CD4-positive, alpha-beta T cell treated with Interleukin-1 beta for 1 hour (primary cell): Measurements from ENCODE around the gene SLC16A13.

Source experiments
- DNase-seq, 2 donors: peaks; one replicate each; pipeline ENCODE4 v3.0.0-alpha.2; 2020 to 2022

The SLC16A13 gene

DNA sequence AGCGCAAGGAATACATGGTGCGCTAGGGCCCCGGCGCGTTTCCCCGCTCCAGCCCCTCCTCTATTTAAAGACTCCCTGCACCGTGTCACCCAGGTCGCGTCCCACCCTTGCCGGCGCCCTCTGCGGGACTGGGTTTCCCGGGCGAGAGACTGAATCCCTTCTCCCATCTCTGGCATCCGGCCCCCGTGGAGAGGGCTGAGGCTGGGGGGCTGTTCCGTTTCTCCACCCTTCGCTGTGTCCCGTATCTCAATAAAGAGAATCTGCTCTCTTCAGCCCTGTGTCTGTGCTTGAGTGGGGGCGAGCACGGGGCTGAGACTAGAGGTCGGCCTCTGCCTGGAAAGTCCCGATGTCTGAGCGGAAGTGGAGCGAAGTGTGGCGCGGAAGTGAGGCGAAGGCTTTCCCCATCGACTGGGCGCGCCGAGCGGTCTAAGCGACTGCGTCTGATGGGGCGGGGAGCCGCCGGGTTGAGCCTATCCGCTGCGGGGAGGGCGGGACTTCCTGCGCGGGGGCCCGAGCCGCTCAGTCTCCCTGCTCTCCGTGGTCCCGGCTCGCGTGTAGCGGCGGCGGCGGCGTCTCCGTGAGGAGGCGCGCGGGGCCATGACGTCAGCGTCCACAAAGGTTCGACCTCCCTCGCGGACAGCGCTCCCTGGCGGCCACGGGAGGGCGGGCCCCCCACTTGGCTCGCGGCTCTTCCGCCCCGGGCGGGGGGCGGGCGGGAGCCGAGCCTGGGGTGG, 21.4 kb upstream of the SLC16A13 start:
- peak; percentile 99 for DNase-seq

DNA sequence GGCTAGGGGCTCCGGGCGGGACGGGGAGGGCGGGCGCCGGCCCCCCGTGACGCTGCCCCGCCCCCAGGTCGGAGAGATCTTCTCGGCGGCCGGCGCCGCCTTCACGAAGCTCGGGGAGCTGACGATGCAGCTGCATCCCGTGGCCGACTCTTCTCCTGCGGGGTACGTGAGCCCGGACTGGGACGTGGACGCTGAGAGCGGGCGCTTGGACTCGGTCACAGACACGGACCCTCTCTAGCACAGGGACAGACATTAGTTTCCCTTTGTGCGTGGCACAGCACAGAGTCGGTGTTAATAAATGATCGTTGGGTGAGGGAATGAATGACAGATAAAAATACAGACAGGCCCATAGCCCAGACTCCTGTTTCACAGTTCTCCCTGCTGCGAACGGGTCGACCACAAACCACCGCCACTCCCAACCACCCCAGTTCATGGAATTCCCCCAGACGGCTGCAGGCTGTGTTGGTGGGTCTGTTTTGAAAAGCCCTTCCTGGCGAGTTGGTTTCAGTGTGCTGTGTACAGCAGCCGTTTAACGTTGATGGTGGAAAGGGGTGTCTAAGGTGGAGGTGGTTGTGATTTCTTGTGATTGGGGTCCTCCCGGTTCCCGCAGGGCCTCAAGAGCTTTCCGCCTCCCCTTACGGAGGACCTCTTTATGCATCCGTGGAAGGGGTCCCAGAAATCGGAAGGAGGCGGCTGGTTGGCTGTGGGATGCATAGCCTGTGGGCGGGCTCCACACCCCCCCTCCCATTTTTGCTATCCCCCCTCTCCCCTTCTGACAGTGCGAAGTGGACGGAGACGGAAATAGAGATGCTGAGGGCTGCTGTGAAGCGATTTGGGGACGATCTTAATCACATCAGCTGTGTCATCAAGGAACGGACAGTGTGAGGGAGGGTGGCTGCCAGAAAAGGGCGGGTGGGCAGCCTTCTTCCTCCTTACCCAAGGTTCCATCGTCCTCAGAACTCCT, 20.5 kb upstream of the SLC16A13 start:
- peak; percentile 92 for DNase-seq

DNA sequence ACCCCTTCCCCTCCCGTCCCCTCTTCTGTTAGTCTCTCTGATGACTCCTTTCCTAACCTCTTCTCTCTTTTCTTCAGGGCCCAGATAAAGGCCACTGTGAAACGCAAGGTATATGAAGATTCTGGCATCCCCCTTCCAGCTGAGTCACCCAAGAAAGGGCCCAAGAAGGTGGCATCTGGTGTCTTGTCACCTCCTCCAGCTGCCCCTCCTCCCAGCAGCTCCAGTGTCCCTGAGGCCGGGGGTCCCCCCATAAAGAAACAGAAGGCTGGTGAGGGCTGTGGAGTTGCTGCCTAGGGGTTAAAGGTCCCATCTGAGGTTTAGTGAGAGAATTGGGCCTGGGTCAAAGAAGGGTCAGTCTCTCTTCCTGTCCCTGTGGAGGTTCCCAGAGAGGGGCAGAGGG, 19.4 kb upstream of the SLC16A13 start:
- DNase-seq: no peak

DNA sequence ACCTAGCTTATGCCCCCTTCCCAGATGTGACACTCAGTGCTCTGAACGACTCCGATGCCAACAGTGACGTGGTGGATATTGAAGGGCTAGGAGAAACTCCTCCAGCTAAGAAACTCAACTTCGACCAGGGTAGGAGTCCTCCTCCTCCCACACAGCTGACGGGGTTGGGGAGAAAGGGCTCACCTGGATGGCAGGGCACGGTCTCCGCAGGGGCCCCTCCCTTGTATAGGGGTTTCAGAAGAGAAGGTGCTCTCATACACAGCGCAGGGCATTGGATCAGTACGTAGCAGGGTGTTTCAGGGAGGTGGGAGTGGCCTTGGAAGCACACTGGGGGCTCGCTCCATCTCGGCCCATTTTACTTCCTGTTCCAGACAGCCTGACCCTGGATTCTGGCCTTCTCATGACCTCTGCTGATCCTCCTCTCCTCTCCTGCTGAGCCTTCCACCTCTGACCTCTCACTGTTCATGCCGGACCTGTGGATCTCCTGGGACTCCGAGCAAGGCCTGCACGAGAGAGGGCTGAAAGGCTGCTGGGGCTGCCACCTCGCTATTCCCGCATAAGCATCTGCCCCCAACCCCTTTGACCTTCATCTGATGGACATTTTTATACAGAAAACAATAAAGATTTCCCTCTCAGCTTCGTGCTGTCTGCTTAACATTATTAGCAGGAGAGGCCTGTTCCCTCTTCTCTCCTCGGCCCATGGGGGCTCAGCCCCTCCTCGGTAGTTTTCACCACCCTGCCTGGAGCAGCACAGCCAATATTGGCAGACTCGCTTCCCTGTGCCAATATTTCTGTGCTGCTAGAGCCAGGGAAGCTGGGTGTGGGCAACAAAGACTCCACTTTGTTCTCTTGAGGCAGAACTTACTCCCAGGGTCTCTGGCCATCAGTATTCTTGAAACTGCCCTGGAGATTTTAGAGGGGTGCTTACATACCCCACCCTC, 18.7 kb upstream of the SLC16A13 start:
- DNase-seq: no peak

DNA sequence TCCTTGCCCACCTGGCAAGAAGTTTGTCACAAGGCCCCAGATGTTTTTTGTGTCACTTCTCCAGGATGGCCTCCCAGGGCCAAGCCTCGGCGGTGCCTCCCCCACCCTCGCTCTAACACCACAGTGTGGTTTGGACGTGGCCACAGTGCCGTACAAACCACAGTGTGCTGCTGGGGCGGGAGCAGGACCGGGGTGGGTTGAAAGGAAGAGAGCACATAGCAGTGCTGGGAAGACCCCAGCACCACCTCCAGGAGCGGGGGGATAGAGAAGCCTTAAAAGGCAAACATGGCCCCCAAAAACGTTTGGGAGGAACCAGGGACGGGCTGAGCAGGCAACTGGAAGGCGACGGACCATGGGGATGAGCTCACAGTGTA, 18.0 kb upstream of the SLC16A13 start:
- peak; percentile 33 to 41 for DNase-seq

DNA sequence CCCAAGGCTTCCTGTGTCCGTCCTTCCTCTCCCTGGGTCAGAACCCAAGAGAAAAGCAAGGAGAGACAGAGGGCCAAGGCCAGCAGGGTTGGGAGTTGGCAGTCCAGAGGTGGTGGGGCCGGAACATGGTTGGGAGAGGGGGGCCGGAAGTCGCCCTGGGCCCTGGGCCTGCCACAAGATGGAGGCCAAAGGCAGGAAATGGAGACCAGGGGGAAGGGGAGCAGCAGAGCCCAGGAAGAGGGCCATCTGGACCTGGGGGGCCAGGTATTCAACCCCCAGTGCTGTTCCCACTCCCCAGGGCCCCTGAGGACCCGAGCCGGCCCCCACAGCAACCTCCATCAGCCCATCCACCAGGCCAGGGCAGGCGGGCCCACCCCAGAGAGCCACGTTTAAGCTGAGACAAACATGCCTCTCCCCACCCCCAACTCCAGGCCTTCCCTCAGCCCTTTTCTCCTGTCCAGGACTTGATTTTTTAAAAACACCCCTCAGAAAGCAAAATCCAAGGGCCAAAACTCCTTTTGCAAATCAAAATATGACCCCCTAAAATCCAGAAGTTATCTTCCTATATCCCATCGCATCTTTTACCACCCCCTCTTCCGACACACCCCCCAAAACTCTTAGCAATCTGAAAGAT, 17.4 kb upstream of the SLC16A13 start:
- DNase-seq: no peak

DNA sequence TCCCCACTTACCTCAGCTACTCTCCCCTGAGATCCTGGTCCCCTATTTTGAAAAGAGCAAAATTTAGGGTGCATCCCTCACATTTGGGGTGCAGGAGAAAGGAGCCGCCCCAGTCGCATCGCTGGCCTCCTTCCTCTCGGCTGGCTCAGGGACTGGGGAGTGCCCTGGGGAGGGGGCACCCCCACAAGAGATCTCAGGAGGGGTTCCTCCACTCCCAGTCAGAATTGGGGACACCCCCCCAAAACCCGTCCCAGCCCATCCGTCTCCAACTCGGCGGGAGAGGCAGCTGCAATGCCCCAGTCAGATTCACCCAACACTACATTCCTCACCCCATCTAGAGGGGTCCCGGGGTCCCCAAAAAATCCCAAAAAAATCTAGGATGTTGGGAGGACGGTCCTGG, 16.4 kb upstream of the SLC16A13 start:
- no peak for DNase-seq

DNA sequence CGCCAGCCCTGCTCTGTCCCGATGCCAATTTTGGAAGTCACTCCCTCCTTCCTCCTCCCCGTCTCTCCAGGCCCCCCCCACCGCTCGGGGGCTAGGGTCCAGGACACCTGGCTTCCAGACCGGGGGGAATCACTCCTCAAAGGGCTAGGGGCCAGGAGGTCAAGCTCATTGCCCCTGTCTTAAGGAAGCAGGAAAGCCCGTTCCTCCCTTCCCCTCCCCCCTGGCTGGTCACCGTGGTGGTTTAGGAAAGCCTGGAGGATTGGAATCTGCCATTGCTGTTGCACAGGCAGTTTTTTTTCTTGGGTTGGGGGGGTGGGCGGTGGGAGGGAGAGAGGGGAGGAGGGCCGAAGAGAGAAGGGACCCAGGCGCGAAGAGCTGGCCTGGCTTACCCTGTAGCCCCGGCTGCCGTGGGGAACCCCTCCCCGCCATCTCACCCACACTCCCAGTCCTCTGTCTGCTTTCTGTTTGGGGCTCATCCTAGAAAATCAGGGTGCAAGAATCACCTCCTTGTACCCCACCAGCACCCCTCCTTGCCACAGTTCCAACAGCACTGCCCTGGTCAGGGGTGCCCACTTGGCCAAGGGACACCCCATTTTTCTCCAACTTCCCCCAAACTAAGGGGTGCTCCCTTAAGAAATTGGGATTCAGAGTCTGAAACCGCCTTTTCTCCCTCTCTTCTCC, 15.8 kb upstream of the SLC16A13 start:
- no peak for DNase-seq

DNA sequence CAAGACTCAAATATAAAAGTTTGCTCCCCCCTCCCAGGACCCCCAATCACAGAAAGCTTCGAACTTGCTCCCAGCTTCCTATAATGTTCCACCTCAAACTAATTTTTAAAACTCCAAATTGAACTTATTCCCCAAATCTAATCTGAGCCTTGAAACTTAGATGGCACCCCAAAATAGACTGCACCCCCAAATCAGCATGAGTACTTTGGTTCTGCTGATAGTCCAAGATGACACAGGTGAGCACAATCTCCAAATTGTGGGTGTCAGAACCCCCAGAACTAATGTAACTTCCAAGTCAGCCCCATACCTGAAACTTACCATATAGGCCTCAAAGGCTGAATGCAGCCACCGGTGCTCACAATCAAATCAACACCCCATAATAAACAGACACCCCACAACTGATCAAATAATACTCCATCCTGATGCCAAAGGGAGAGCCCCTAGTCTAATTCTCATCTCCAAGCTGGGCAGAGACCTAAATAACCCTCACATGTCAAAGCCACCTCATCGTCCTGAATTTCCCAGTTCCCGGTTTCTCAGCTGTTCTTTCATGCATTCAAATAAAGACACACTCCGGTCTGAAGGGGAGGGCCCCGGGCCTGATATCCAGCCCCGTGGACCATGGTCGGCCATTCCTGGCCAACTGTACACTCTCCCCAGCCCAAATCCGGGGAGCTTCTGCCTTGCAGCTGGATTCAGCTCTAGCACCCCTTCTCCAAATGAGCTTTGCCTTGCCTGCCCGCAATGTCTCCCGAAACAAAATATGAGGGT, 14.7 kb upstream of the SLC16A13 start:
- DNase-seq: no peak

DNA sequence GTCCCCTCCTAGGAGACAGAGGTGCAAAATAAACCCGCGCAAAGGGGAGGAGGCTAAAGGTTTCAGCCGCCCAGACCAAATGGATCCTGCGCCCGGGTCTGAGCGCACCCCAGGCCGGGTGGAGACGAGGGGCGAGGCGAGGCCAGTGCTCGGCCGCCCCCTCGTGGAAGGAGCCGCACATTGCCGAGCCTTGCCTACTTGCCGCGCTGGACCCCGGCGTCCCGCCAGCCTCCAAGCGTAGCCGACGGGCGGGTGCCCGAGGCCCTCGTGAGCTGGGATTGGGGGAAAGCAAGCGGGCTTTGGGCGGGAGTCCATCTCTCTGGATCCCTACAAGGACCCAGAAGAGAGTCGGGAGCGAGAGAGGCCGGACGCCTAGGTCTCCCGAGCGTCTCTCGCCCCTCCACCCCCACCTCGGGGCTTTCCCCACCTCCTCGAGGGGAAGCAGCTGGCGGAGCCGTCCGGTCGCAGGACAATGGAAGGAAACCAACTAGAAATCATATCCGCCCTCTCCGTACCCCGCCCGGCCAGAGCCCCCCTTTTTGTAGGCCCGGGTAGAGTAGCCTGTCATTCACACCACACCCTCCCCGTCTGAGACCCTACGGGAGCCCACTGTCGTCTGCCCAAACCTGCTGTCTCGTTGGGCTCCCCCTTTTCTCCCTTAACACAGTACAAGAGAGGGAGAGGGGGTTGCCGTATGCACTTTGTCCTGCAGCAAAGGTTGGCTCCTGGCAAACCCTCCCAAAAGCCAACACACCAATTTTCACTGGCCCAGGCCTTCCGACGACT, 13.6 kb upstream of the SLC16A13 start:
- DNase-seq: peak; percentile 83 to 85

DNA sequence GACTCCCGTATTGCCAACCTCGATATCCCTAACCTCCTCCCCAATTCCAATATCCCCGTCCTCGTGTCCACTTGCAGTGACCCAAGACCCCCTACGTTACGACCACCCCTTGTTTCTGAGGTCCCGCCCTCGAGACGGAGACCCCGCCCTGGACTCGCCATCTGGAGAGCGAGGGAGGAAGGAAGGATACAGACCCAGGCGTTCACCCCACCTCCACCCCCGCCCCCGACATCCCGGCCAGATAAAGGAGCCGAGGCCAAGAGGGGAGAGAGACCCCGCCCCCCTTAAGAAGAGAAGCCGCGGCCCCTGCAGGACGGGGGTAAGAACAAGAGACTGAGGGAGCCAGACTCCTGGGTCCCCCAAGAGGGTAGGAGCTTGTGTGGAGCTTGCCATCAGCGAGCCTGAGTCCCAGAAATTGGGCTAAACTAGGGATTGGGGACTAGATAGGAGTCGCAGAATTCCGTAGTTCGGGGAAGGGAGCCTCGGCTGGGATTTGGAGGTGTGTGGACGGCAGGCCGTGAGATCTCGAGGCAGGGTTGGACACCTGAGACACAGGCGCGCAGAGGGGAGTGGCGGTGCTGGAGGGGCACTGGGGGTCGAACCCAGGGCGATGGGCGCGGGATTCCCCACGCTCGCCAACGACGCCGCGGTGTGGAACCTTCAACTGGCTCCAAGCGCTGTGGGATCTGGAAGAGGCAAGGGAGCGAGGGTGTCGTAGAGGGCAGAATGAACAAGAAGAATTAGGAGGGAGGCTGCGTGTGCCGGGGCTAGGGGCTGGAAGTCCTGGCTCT, 12.8 kb upstream of the SLC16A13 start, which contains the start of gene BCL6B:
Gene BCL6B (plus strand): TSS at position 270 of the 791 bp plus-strand sequence. CDS start 622 bp downstream, outside the sequence.
- DNase-seq: no peak

DNA sequence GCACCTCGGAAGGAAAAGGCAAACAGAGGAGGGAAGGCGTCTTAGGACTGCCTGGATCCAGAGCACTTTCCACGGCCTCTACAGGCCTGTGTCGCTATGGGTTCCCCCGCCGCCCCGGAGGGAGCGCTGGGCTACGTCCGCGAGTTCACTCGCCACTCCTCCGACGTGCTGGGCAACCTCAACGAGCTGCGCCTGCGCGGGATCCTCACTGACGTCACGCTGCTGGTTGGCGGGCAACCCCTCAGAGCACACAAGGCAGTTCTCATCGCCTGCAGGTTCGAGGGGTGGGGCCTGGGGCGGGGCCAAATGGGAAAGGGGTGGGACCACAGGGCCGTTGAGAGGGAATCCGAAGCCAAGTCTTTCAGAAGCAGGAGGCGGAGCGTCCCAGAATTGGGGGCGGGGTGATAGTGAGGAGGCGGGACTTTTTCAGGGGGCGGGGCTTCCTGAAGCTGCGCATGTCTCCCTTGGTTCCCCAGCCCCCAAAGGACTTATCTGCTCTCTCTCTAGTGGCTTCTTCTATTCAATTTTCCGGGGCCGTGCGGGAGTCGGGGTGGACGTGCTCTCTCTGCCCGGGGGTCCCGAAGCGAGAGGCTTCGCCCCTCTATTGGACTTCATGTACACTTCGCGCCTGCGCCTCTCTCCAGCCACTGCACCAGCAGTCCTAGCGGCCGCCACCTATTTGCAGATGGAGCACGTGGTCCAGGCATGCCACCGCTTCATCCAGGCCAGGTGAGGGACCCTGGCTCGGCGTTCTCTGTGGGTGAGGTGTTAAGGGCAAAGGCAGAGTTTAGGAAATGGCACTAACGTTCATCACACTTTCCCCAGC, 12.0 kb upstream of the SLC16A13 start:
- DNase-seq: peak; percentile 97 to 98

DNA sequence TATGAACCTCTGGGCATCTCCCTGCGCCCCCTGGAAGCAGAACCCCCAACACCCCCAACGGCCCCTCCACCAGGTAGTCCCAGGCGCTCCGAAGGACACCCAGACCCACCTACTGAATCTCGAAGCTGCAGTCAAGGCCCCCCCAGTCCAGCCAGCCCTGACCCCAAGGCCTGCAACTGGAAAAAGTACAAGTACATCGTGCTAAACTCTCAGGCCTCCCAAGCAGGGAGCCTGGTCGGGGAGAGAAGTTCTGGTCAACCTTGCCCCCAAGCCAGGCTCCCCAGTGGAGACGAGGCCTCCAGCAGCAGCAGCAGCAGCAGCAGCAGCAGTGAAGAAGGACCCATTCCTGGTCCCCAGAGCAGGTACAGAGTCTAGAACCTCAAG, 11.4 kb upstream of the SLC16A13 start:
- no peak for DNase-seq

DNA sequence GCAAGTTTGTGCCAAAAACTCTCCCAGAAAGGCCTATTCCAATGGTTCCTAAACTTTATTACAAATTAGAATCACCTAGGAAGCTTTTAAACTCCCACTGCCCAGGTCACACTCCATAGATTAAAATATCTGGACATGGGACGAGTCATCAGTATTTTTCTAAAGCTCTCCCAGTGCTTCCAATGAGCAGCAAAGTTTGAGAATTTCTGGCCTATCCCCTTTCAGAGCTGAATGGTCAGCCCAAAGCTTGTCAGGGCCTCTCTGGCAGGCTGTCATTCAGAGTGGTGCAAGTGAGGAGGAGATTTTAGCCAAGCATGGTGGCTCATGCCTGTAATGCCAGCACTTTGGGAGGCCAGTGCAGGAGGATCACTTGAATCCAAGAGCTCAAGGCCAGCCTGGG, 10.6 kb upstream of the SLC16A13 start:
- no peak for DNase-seq

DNA sequence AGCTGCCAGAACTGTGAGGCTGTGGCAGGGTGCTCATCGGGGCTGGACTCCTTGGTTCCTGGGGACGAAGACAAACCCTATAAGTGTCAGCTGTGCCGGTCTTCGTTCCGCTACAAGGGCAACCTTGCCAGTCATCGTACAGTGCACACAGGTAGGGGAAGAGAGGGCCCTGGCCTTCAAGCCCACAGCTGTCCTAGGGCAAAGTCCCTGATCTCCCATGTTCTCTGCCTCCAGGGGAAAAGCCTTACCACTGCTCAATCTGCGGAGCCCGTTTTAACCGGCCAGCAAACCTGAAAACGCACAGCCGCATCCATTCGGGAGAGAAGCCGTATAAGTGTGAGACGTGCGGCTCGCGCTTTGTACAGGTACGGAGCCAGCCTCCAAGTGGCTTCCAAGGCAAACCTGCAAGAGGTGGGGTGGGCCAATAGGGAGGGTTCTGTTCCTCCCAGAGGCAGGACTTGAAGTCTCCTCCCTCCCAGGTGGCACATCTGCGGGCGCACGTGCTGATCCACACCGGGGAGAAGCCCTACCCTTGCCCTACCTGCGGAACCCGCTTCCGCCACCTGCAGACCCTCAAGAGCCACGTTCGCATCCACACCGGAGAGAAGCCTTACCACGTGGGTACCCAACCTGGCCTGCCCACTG, 9.2 kb upstream of the SLC16A13 start:
- DNase-seq: no peak

DNA sequence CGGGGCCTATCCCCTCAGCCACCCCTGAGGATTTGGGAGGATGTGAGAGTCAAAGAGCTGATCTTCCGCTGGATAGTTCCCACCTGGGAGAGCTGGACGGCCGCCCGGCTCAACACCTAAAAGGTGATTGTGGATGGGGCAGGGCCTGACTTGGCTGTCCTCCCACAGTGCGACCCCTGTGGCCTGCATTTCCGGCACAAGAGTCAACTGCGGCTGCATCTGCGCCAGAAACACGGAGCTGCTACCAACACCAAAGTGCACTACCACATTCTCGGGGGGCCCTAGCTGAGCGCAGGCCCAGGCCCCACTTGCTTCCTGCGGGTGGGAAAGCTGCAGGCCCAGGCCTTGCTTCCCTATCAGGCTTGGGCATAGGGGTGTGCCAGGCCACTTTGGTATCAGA, 8.5 kb upstream of the SLC16A13 start:
- no peak for DNase-seq

DNA sequence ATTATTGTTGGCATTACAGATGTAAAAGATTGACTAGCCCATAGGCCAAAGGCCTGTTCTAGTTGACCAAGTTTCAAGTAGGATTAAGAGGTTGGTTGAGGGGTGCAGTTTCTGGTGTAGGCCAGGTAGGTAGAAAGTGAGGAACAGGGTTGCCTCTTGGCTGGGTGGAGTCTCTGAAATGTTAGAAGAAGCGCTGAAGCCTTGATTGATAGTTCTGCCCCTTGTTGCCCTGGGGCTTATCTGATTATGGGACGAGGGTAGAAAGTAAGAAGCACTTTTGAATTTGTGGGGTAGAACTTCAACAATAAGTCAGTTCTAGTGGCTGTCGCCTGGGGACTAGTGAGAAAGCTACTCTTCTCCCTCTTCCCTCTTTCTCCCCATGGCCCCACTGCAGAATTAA, 6.7 kb upstream of the SLC16A13 start:
- DNase-seq: no peak

DNA sequence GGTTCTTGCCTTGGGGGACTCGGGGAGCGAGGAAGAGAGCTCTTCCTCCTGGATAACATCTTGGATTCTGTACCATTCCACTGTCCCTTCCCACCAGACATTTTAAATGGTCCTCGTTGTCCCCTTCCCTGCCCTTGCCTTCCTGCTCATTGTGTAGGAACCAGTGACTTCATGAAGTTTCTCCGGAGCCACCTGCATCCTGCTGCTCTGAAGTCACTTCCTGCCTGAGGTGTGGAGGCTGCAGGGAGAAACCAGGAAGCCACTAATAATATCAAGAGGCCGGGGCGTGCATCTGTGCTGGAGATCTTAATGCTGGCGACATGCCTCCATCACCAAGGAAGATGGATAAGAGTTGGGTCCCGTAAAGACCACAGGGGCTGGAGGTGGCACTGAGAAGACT, 6.2 kb upstream of the SLC16A13 start:
- DNase-seq: peak; percentile 51 to 58
